Motor neuron (in vitro differentiated cells): ENCODE results near the gene ARHGEF4. TPM values are rescaled to one million over a fixed set of nuclear protein-coding genes. Genes with fewer than 3 reads are reported as not detected.

ENCODE experiments used
- ATAC-seq, 8 experiments: fragments of 200-7000 bp; cut with Tn5 transposase; replicated peaks in 6 of 8; 2 replicates each; pipeline ENCODE4 v1.8.0; 2021; ENCODE audit warnings: mild to moderate bottlenecking in 8 of 8, moderate library complexity in 8 of 8
- H3K27ac ChIP-seq, 2 donors: fragments of 250-450 bp; sonication (Bioruptor Pico); 2 replicates each; pipeline ENCODE4 v1.9.0; 2021; ENCODE audit warnings: antibody characterized with exemption in 2 of 2, mild to moderate bottlenecking in 2 of 2, moderate library complexity in 1 of 2
- H3K4me1 ChIP-seq, 2 donors: fragments of 250-450 bp; sonication (Bioruptor Pico); replicated peaks in 1 of 2; 2 replicates each; pipeline ENCODE4 v1.6.1; 2021; ENCODE audit warnings: antibody characterized with exemption in 2 of 2, mild to moderate bottlenecking in 2 of 2, moderate library complexity in 1 of 2
- H3K4me3 ChIP-seq, 5 donors: fragments of 250-450 bp; sonication (Bioruptor Pico); 2 replicates each; pipeline ENCODE4 v1.9.0; 2021; ENCODE audit warnings: antibody characterized with exemption in 5 of 5, mild to moderate bottlenecking in 5 of 5, moderate library complexity in 4 of 5
- WGBS, 10 experiments: fragments of 450-650 bp; shearing (Covaris generic); methylation state at CpG; one replicate each; pipeline ENCODE4 v1.0.0; 2022; 5-methylcytosine and 5-hydroxymethylcytosine counted together
- in situ Hi-C, 9 experiments: fragments of 400-800 bp; cut with MboI; loops; one replicate each; pipeline ENCODE4 v1.15.0; 2021; ENCODE audit warnings: low sequenced_read_pairs in 9 of 9, low pct_unique_long_range_greater_than_20kb in 2 of 9; ENCODE audit not compliant: unreplicated experiment in 9 of 9
- total RNA-seq, 8 experiments: library from RNA; unstranded; fragments of 300-600 nt; gene quantifications; 2 replicates each; pipeline versions ENCODE4 v1.2.3 to v1.2.4, GENCODE V29; 2022

Gene ARHGEF4
- total RNA-seq, 8 experiments from 2014 or later: 3.8 to 36.9 (median 15.2) TPM

GRCh38 chr2:130823171-130823885 lies 13.4 kb upstream of the ARHGEF4 start:
- peak overlapping the region; percentile 80 to 83 for H3K27ac ChIP-seq
- in situ Hi-C loops: no loop called here
- 63 to 100% (median 100%) methylated on average over 1 to 5 of the region's 10 CpGs; no CpG with 5 or more reads in 4 of the 10 experiments for WGBS, 10 experiments
- ATAC-seq: no peak
- no peak overlapping the region for H3K4me3 ChIP-seq
- peaks cover 50 to 66% of the 10 kb centered on the region in 2 donors for H3K4me1 ChIP-seq

GRCh38 chr2:130823886-130824491 lies 12.7 kb upstream of the ARHGEF4 start:
- no peak for ATAC-seq
- 73 to 100% (median 87%) methylated on average over 2 to 5 of the region's 10 CpGs; no CpG with 5 or more reads in 6 of the 10 experiments for WGBS, 10 experiments
- in situ Hi-C loops: no loop called here
- Histone ChIP-seq H3K27ac (peak overlapping the region; percentile 80 to 83), H3K4me1 (peaks cover 50 to 73% of the 10 kb centered on the region in 2 donors), H3K4me3 (no peak overlapping the region)

- H3K4me1 ChIP-seq: peaks cover 50 to 73% of the 10 kb centered on the region in 2 donors
- peak overlapping the region; percentile 80 to 83 for H3K27ac ChIP-seq
- WGBS, 10 experiments: 10 to 53% (median 20%) methylated on average over 1 to 3 of the region's 8 CpGs; no CpG with 5 or more reads in 7 of the 10 experiments
- no peak overlapping the region for H3K4me3 ChIP-seq
- in situ Hi-C loops: no loop called here
- peak; percentile 35 to 85 (median 72) for ATAC-seq
Measured at GRCh38 chr2:130824492-130825061, 12.1 kb upstream of the ARHGEF4 start.

- Histone ChIP-seq H3K27ac (peak overlapping the region; percentile 45 to 80), H3K4me1 (peaks cover 42 to 64% of the 10 kb centered on the region in 2 donors), H3K4me3 (no peak overlapping the region)
- in situ Hi-C loops: no loop called here
- peak in 5 of 8 experiments; percentile 32 to 64 (median 49) for ATAC-seq
- 0 to 100% (median 30%) methylated on average over 1 of the region's 16 CpGs; no CpG with 5 or more reads in 6 of the 10 experiments for WGBS, 10 experiments
Measured at GRCh38 chr2:130825231-130825965, 11.3 kb upstream of the ARHGEF4 start.

GRCh38 chr2:130825966-130826253 lies 10.8 kb upstream of the ARHGEF4 start:
- Histone ChIP-seq H3K4me3 (no peak overlapping the region), H3K4me1 (peaks cover 39 to 60% of the 10 kb centered on the region in 2 donors), H3K27ac (no peak overlapping the region)
- no peak for ATAC-seq
- in situ Hi-C loops: no loop called here
- WGBS, 10 experiments: 20 to 93% methylated on average over 1 to 3 of the region's 13 CpGs; no CpG with 5 or more reads in 8 of the 10 experiments

GRCh38 chr2:130826419-130826818 lies 10.3 kb upstream of the ARHGEF4 start:
- no peak for ATAC-seq
- in situ Hi-C loops: no loop called here
- WGBS, 10 experiments: 50 to 93% (median 80%) methylated on average over 1 to 5 of the region's 12 CpGs; no CpG with 5 or more reads in 4 of the 10 experiments
- Histone ChIP-seq H3K4me3 (no peak overlapping the region), H3K4me1 (peaks cover 39 to 60% of the 10 kb centered on the region in 2 donors), H3K27ac (no peak overlapping the region)

- no peak for ATAC-seq
- in situ Hi-C loops: no loop called here
- Histone ChIP-seq H3K4me1 (peaks cover 39 to 60% of the 10 kb centered on the region in 2 donors), H3K4me3 (no peak overlapping the region), H3K27ac (no peak overlapping the region)
- WGBS, 10 experiments: 40 to 100% (median 45%) methylated on average over 1 to 5 of the region's 7 CpGs; no CpG with 5 or more reads in 7 of the 10 experiments
Measured at GRCh38 chr2:130826821-130827501, 9.8 kb upstream of the ARHGEF4 start.

- H3K27ac ChIP-seq: no peak overlapping the region
- in situ Hi-C loops: no loop called here
- peak in 2 of 8 experiments; percentile 38 to 47 for ATAC-seq
- H3K4me1 ChIP-seq: peaks cover 39 to 60% of the 10 kb centered on the region in 2 donors
- no peak overlapping the region for H3K4me3 ChIP-seq
- WGBS, 10 experiments: 8 to 80% (median 59%) methylated on average over 2 to 11 of the region's 15 CpGs; no CpG with 5 or more reads in 1 of the 10 experiments
Measured at GRCh38 chr2:130827502-130828251, 9.0 kb upstream of the ARHGEF4 start.

GRCh38 chr2:130828461-130828860 lies 8.3 kb upstream of the ARHGEF4 start:
- ATAC-seq: no peak
- peaks cover 36 to 54% of the 10 kb centered on the region in 2 donors for H3K4me1 ChIP-seq
- no peak overlapping the region for H3K4me3 ChIP-seq
- H3K27ac ChIP-seq: no peak overlapping the region
- WGBS, 10 experiments: 61 to 100% (median 75%) methylated on average over 1 to 3 of the region's 5 CpGs; no CpG with 5 or more reads in 6 of the 10 experiments
- in situ Hi-C loops: no loop called here

- peak; percentile 31 to 82 (median 50) for ATAC-seq
Measured at GRCh38 chr2:130829015-130829414, 7.7 kb upstream of the ARHGEF4 start.

GRCh38 chr2:130830538-130830937 lies 6.2 kb upstream of the ARHGEF4 start:
- ATAC-seq: no peak
- no peak overlapping the region for H3K4me3 ChIP-seq
- in situ Hi-C loops: no loop called here
- peaks cover 19 to 41% of the 10 kb centered on the region in 2 donors for H3K4me1 ChIP-seq
- no peak overlapping the region for H3K27ac ChIP-seq
- 29 to 100% (median 88%) methylated on average over 2 of the region's 2 CpGs; no CpG with 5 or more reads in 7 of the 10 experiments for WGBS, 10 experiments

More at GRCh38 chr2:130829015-130829414, 7.7 kb upstream of the ARHGEF4 start:
- peaks cover 30 to 53% of the 10 kb centered on the region in 2 donors for H3K4me1 ChIP-seq
- 6 to 100% methylated on average over 2 to 7 of the region's 10 CpGs; no CpG with 5 or more reads in 8 of the 10 experiments for WGBS, 10 experiments
- H3K4me3 ChIP-seq: no peak overlapping the region
- H3K27ac ChIP-seq: no peak overlapping the region
- in situ Hi-C loops: no loop called here

- H3K4me3 ChIP-seq: no peak overlapping the region
- no peak for ATAC-seq
- H3K27ac ChIP-seq: no peak overlapping the region
- in situ Hi-C loops: no loop called here
- H3K4me1 ChIP-seq: peaks cover 11 to 34% of the 10 kb centered on the region in 2 donors
- 68 to 100% (median 80%) methylated on average over 1 to 6 of the region's 6 CpGs; no CpG with 5 or more reads in 6 of the 10 experiments for WGBS, 10 experiments
Measured at GRCh38 chr2:130831356-130831755, 5.4 kb upstream of the ARHGEF4 start.
